Effector memory CD4-positive, alpha-beta T cell (primary cell): ENCODE results near the gene BRCA1.

Experiments used
- DNase-seq, 3 donors: peaks; one replicate each; pipeline ENCODE4 v3.0.0-alpha.2; 2020
- H3K27ac ChIP-seq: 2 replicates; pipeline ENCODE4 v1.7.0; 2013; ENCODE audit warnings: mild to moderate bottlenecking, low read length, moderate library complexity; ENCODE audit not compliant: insufficient read depth, poor library complexity, severe bottlenecking
- H3K27me3 ChIP-seq: replicated peaks from 2 replicates; pipeline ENCODE4 v1.7.0; 2013; ENCODE audit warnings: mild to moderate bottlenecking, low read length; ENCODE audit not compliant: insufficient read depth, control insufficient read depth, poor library complexity, severe bottlenecking
- H3K36me3 ChIP-seq: 2 replicates; pipeline ENCODE4 v1.7.0; 2013; ENCODE audit warnings: mild to moderate bottlenecking, low read length, moderate library complexity; ENCODE audit not compliant: control insufficient read depth, insufficient read depth
- H3K4me1 ChIP-seq: 2 replicates; pipeline ENCODE4 v1.7.0; 2013; ENCODE audit warnings: low read length, mild to moderate bottlenecking; ENCODE audit not compliant: control insufficient read depth, insufficient read depth, poor library complexity, severe bottlenecking
- H3K4me3 ChIP-seq: 2 replicates; pipeline ENCODE4 v1.7.0; 2013; ENCODE audit warnings: low read length, low read depth, mild to moderate bottlenecking; ENCODE audit not compliant: insufficient read depth, poor library complexity, severe bottlenecking
- H3K9me3 ChIP-seq: 2 replicates; pipeline ENCODE4 v1.7.0; 2013; ENCODE audit warnings: mild to moderate bottlenecking, low read length, moderate library complexity; ENCODE audit not compliant: control insufficient read depth

The BRCA1 gene

DNA sequence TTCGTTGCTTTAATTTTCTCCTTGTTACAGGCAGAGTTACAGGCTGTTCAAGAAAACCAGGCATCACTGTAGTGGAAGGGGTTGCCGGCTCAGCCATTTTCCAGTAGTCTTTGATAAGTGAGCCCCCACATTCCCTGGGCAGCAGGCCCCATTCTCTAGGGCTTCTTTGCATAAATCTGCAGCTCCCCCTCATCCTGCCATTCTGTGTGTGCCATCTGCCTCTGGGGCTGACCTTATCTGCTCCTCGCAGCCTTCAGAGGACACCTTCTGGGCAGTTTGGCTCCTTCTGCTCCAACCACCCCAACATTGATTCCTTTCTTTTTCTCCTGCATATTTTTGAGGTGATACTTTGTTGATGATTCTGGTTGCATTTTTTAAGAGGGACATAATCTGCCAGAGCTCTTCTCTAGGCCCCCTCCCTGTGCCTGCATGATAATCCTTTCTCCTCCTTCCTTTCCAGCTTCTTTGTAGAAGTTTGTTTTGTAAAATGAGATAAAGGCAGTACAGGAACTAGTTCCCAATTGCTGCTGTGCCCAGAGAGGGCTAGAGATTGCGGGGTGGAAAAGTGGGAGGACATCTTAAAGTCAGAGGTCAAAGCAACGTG is 83.0 kb downstream of the BRCA1 start:
- H3K27me3 ChIP-seq: no peaks in the 10 kb centered on the region
- DNase-seq: no peak

DNA sequence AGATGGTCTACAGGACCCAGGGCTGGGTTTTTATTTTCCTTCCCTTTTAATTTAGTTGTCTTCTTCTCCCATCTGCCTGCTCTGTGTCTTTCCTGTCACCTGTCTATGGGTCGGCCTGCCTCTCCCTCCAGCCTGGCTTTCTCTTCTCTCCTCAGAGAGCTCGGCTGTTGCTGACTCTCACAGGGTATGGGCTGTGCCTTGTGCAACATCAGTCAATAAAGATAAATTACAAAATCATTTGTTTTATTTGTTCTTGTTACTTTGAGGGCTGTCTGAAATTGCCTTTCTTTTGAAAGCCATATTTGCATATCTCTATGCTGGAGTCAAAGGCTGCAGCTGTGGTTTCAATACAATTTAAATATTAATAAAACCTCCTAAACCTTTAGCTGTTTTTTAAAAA is 84.5 kb downstream of the BRCA1 start:
- no peak for DNase-seq
- H3K36me3 ChIP-seq: no peaks in the 10 kb centered on the region
- no peaks in the 10 kb centered on the region for H3K9me3 ChIP-seq
- H3K4me3 ChIP-seq: no peak overlapping the region
- H3K27me3 ChIP-seq: no peaks in the 10 kb centered on the region
- no peak overlapping the region for H3K27ac ChIP-seq
- H3K4me1 ChIP-seq: no peaks in the 10 kb centered on the region

More for the DNA sequence above, 83.0 kb downstream of the BRCA1 start:
- H3K9me3 ChIP-seq: no peaks in the 10 kb centered on the region
- no peak overlapping the region for H3K27ac ChIP-seq
- H3K4me3 ChIP-seq: no peak overlapping the region
- no peaks in the 10 kb centered on the region for H3K4me1 ChIP-seq
- no peaks in the 10 kb centered on the region for H3K36me3 ChIP-seq

DNA sequence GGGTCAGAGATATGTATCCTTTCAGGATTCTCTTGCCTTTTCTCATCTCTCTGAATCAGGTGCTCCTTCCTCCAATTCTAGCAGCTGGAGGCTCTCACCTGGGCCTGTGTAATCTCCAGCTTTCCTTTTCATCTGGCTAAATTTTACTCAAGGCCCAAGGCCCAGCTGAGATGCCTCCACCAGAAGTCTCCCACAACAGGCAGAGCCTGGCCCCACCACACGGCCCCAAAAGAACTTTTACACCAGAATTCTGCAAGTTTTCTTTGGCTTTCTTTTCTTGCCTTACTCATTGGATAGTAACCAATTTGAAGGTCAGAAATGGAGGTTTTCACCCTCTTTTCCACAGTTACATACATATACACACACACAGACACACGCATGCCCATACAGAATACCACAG is 85.5 kb downstream of the BRCA1 start:
- H3K27ac ChIP-seq: no peak overlapping the region
- no peak for DNase-seq

DNA sequence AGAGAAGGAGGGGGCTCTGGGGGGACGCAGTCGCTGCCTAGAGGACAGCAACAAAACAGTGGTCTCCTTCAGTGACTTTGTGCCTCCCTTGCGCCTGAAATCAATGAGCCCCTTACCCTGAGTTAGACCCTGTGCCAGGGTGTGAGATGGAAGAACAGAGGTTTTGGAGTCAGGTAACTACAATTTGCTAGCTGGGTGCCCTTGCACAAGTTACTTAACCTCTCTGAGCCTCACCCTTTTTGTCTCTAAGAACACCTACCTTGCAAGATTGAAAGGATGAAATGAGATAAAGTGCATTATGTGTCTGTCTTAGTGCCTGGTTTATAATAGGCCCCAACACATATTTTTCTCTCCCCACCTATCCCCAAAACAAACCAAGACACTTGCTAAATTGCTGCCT is 90.3 kb downstream of the BRCA1 start:
- Histone ChIP-seq H3K36me3 (no peaks in the 10 kb centered on the region), H3K9me3 (no peaks in the 10 kb centered on the region), H3K27ac (no peak overlapping the region), H3K4me1 (no peaks in the 10 kb centered on the region), H3K4me3 (no peak overlapping the region), H3K27me3 (no peaks in the 10 kb centered on the region)
- no peak for DNase-seq

More for the DNA sequence above, 85.5 kb downstream of the BRCA1 start:
- no peaks in the 10 kb centered on the region for H3K36me3 ChIP-seq
- H3K4me3 ChIP-seq: no peak overlapping the region
- no peaks in the 10 kb centered on the region for H3K4me1 ChIP-seq
- H3K27me3 ChIP-seq: no peaks in the 10 kb centered on the region
- H3K9me3 ChIP-seq: no peaks in the 10 kb centered on the region

GRCh38 chr17:43033948-43034881 is 90.9 kb downstream of the BRCA1 start:
- no peak for DNase-seq
- Histone ChIP-seq H3K27ac (no peak overlapping the region), H3K4me3 (no peak overlapping the region), H3K4me1 (no peaks in the 10 kb centered on the region), H3K9me3 (no peaks in the 10 kb centered on the region), H3K36me3 (no peaks in the 10 kb centered on the region), H3K27me3 (no peaks in the 10 kb centered on the region)

DNA sequence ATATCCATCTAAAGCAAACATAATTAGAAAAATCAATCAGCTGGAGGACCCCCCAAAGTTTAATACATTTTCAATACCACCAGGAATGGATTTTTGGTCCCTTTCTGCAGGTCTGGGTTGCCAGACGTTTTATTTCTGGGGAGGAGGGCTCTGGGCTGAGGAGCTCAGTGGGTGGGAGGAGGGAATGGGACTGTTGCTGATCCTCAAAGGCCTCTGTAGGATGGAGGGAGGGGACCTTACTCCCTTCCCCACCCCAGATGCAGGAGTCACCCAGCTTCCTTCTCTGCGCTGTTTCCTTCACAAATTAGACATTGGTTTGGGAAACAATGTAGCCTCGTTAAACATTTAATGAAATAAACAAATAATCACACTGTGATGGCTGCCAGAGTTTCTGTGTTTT is 93.5 kb downstream of the BRCA1 start:
- Histone ChIP-seq H3K9me3 (no peaks in the 10 kb centered on the region), H3K4me3 (no peak overlapping the region), H3K4me1 (no peaks in the 10 kb centered on the region), H3K27me3 (no peaks in the 10 kb centered on the region), H3K27ac (no peak overlapping the region), H3K36me3 (no peaks in the 10 kb centered on the region)
- DNase-seq: no peak

DNA sequence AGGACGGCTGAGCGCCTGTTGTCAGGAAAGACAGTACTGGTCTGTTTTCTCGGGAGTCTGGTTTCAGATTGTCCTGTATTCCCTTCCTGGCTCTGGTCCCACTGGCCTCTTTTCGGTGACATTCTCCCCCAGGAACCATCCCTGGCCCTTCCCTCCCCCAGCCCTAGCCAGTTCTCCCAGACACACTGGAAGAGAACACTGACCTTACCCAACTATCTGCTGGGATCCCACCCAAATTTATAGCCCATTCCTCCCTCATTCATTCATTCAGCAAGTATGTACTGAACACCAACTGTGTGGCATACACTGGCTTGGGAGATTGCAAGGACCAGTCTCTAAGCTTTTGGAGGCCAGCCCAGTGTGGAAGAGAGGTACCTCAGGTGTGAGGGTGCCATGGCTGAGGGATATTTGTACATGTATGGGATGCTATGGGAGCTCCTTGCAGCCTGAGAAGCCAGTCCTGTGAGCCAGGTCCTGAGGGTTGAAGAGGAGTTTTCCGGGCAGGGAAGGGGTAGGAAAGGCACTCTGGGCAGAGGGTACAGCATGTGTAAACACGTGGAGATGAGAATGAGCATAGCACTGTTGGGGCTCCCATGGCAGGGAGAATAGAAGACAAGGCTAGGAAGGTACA is 94.9 kb downstream of the BRCA1 start:
- no peak overlapping the region for H3K4me3 ChIP-seq
- no peaks in the 10 kb centered on the region for H3K9me3 ChIP-seq

DNA sequence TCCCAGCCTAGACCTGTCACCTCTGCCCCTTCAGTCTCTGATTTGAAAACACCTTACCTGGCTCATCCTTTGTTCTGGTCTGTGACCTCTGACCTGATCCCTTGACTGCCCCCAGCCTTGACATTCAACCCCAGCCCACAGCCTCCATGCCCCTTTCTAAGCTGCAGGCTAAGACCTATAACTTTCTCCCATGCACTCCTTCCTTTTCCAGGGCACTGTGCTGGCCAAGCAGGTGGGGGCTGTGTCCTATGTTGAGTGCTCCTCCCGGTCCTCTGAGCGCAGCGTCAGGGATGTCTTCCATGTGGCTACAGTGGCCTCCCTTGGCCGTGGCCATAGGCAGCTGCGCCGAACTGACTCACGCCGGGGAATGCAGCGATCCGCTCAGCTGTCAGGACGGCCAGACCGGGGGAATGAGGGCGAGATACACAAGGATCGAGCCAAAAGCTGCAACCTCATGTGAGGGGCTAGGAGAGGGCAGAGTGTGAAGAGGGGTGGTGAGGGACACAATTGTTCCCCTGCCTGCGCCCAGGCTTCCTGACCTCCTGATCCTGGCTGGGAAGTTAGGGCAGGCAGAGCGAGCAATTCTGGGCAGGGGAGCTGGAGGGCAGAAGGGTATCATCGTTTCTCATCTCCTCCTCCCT is 96.8 kb downstream of the BRCA1 start:
- Histone ChIP-seq H3K36me3 (no peaks in the 10 kb centered on the region), H3K4me1 (peaks cover 9% of the 10 kb centered on the region), H3K27me3 (no peaks in the 10 kb centered on the region), H3K27ac (no peak overlapping the region), H3K4me3 (no peak overlapping the region), H3K9me3 (no peaks in the 10 kb centered on the region)
- DNase-seq: no peak

More for the DNA sequence above, 94.9 kb downstream of the BRCA1 start:
- no peaks in the 10 kb centered on the region for H3K4me1 ChIP-seq
- no peaks in the 10 kb centered on the region for H3K27me3 ChIP-seq
- H3K36me3 ChIP-seq: no peaks in the 10 kb centered on the region
- H3K27ac ChIP-seq: no peak overlapping the region
- no peak for DNase-seq

DNA sequence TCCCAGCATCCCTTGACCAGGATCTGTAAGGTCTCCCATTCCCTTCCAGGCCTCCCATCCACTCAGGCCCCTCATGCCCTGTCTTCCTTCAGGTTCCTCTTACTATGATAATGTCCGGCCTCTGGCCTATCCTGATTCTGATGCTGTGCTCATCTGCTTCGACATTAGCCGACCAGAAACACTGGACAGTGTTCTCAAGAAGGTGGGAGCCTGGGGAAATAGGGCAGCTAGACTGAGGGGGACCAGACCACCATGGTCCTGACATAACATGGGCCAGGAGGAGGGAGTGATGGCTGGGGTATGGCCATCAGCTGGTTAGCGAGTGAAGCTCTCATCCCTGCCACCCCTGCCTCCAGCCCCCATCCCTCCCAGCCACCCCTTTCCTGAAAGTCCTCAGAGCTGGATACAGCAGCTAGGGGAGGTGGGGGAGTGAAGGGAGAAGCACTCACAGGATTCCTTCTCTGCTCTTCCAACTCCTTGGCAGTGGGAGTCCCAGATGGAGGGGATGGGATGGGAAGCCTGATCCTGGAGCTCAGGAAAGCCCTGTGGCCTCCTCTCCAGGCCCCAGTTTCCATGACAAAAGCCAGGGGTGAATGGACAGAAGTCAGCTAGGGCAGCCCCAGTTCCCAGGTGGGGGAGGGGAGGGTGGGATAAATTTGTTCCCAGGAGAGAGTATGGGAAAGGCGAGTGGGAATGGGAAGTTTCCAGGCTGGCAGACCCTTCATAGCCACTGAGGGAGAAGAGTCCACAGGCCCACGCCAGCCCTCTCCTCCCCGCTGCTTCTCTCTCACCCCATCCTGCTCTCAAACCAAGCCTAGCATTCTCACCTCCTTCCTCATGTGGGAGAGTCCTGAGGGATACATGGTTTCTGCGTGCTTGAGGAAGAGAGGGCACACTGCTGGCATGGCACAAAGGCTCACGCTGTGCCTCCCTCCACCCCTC is 97.8 kb downstream of the BRCA1 start:
- Histone ChIP-seq H3K9me3 (no peaks in the 10 kb centered on the region), H3K27me3 (no peaks in the 10 kb centered on the region), H3K4me3 (no peak overlapping the region), H3K4me1 (peaks cover 9% of the 10 kb centered on the region), H3K36me3 (no peaks in the 10 kb centered on the region), H3K27ac (no peak overlapping the region)
- DNase-seq: no peak
